ENCODE results near the gene OR4F6. TPM values are rescaled to one million over a fixed set of nuclear protein-coding genes. Genes with fewer than 3 reads are reported as not detected.

The OR4F6 gene
- polyA plus RNA-seq, 12 donors: not detected

- no peak for DNase-seq
Measured at GRCh38 chr15:101804375-101804774, 1.1 kb downstream of the OR4F6 start.

- DNase-seq: no peak
Measured at GRCh38 chr15:101804941-101805340, 1.6 kb downstream of the OR4F6 start.

- DNase-seq: no peak
Measured at GRCh38 chr15:101805605-101806345, 2.5 kb downstream of the OR4F6 start.

GRCh38 chr15:101807345-101807945 is 4.1 kb downstream of the OR4F6 start:
- DNase-seq: no peak

- no peak for DNase-seq
Measured at GRCh38 chr15:101808201-101808600, 4.9 kb downstream of the OR4F6 start.

GRCh38 chr15:101810456-101810855 is 7.1 kb downstream of the OR4F6 start:
- no peak for DNase-seq

GRCh38 chr15:101810876-101811275 is 7.6 kb downstream of the OR4F6 start:
- no peak for DNase-seq

GRCh38 chr15:101811902-101812301 is 8.6 kb downstream of the OR4F6 start, which contains the start of gene OR4F15:
OR4F15 (plus strand) TSS chr15:101812202; CDS start chr15:101818187, 5,985 bp downstream.
- no peak for DNase-seq

GRCh38 chr15:101813803-101814534 is 10.7 kb downstream of the OR4F6 start:
- no peak for DNase-seq

GRCh38 chr15:101820781-101821180 is 17.5 kb downstream of the OR4F6 start:
- no peak for DNase-seq

GRCh38 chr15:101827257-101827656 is 23.9 kb downstream of the OR4F6 start:
- no peak for DNase-seq

- no peak for DNase-seq
Measured at GRCh38 chr15:101828774-101829173, 25.5 kb downstream of the OR4F6 start.

GRCh38 chr15:101841656-101842055 is 38.3 kb downstream of the OR4F6 start:
- no peak for DNase-seq

- DNase-seq: no peak
Measured at GRCh38 chr15:101844916-101845315, 41.6 kb downstream of the OR4F6 start.

- no peak for DNase-seq
Measured at GRCh38 chr15:101852356-101852755, 49.0 kb downstream of the OR4F6 start.

Other genes with a start within 250 kb of the OR4F6 start
- 10 to 100 TPM in 11 of 12 donors, not detected in 1; 28.5 to 63.3 (median 40.4) TPM for gene TM2D3, start 151.1 kb upstream of the OR4F6 start, polyA plus RNA-seq (ENCODE audit: insufficient read length in 12 of 12)
- gene TARS3, start 79.0 kb upstream of the OR4F6 start, polyA plus RNA-seq (ENCODE audit: insufficient read length in 12 of 12): 10 to 100 TPM in 11 of 12 donors, not detected in 1; 16.4 to 34.5 (median 23.0) TPM
- gene OR4F15, start 8.7 kb downstream of the OR4F6 start, polyA plus RNA-seq (ENCODE audit: insufficient read length in 12 of 12): not detected